ENCODE data around the gene STK38. TPM values are rescaled to one million over a fixed set of nuclear protein-coding genes. Genes with fewer than 3 reads are reported as not detected.

Gene STK38
- total RNA-seq, 1 experiment from 2014 or later: 25.7 TPM

DNA sequence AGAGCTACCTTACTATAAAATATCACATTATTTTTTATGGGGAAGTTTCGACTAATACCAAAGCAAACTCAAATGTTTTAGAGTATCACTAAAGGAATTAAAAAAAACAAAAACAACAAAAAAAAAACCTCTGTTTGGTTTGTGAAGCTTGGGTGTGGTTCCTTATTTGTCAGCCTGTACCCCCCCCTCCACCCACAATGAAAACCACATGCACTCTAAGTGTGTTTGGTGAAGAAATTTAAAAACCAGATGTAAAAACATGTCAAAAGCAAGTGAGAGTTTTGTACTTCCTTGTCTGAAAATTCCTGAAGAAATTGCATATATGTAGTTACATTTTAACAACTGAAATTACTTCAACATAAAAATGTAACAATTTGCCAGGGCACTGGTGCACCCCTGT is 3.1 kb downstream of the STK38 start:
- H4K20me1 ChIP-seq (ENCODE audit: low read length): no peaks in the 10 kb centered on the region
- ChIA-PET POLR2A (ENCODE audit: unreplicated experiment) (no interaction called here), CTCF (interaction anchor here (0.6 to 0.7 kb wide), 2 partner anchors 11 to 183 kb away, joined by 6 to 13 read pairs; no protein-coding TSS in a partner anchor)
- H3K79me2 ChIP-seq (ENCODE audit: low read length): peaks cover 68% of the 10 kb centered on the region
- peak overlapping the region; percentile 24; the same call in 1 of the 2 replicates for H3K4me3 ChIP-seq (ENCODE audit: low read length)
- no peaks in the 10 kb centered on the region for H3K9me2 ChIP-seq (replicated peaks; ENCODE audit: low read length)
- H3K9me3 ChIP-seq (ENCODE audit: low read length): no peaks in the 10 kb centered on the region
- H3K9ac ChIP-seq (ENCODE audit: low read length): no peak overlapping the region
- H3K4me1 ChIP-seq (ENCODE audit: insufficient read depth, low read length): peaks cover 43% of the 10 kb centered on the region
- no peaks in the 10 kb centered on the region for H3F3A ChIP-seq (ENCODE audit: low read length, unreplicated experiment)
- no peak overlapping the region for H3K27ac ChIP-seq (ENCODE audit: low read length)
- DNase-seq: peak; percentile 31
- no peak overlapping the region for H2AFZ ChIP-seq (ENCODE audit: low read length)
- no peaks in the 10 kb centered on the region for H3K27me3 ChIP-seq (ENCODE audit: low read length)
- H3K4me2 ChIP-seq (ENCODE audit: low read length): peak overlapping the region; percentile 90
- no peak for ATAC-seq
- TF ChIP-seq EZH2phosphoT487 (IDR thresholded peaks at IDR 0.05; ENCODE audit: borderline replicate concordance, low read length): no peak
- no peak for TF ChIP-seq EZH2 (IDR thresholded peaks at IDR 0.05; ENCODE audit: low read length, unreplicated experiment)
- TF ChIP-seq, protein P1, sequence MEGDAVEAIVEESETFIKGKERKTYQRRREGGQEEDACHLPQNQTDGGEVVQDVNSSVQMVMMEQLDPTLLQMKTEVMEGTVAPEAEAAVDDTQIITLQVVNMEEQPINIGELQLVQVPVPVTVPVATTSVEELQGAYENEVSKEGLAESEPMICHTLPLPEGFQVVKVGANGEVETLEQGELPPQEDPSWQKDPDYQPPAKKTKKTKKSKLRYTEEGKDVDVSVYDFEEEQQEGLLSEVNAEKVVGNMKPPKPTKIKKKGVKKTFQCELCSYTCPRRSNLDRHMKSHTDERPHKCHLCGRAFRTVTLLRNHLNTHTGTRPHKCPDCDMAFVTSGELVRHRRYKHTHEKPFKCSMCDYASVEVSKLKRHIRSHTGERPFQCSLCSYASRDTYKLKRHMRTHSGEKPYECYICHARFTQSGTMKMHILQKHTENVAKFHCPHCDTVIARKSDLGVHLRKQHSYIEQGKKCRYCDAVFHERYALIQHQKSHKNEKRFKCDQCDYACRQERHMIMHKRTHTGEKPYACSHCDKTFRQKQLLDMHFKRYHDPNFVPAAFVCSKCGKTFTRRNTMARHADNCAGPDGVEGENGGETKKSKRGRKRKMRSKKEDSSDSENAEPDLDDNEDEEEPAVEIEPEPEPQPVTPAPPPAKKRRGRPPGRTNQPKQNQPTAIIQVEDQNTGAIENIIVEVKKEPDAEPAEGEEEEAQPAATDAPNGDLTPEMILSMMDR (conservative IDR thresholded peaks at IDR 0.05; ENCODE audit: low read depth, low read length): no peak
- no TSS peak for BruUV-seq (replicated peaks)
- intact Hi-C loops (cut with micrococcal nuclease): loop anchor here (5.0 kb wide), 1 partner anchor 122 kb away; no protein-coding TSS in a partner anchor
- peaks cover 11% of the 10 kb centered on the region for H3K36me3 ChIP-seq (ENCODE audit: low read depth, low read length)

DNA sequence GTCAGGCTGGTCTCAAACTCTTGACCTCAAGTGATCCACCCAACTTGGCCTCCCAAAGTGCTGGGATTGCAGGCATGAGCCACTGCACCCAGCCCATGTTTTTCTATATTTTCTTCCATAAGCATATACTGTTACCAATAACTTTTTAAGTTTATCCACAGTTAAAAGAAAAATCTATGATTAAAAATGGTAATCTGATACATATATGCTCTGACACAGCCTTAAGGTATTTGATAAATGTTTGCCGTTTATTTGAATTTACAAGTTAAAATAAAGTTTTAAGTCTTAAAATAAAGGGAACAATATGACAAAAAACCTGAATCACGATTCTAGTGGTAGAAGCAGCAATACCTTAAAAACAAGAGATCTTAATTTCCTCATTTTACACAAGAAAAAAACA is 5.2 kb downstream of the STK38 start:
- no TSS peak for BruUV-seq (replicated peaks)
- no peaks in the 10 kb centered on the region for H3K9me3 ChIP-seq (ENCODE audit: low read length)

More for the DNA sequence above, 5.2 kb downstream of the STK38 start:
- TF ChIP-seq EZH2 (IDR thresholded peaks at IDR 0.05; ENCODE audit: low read length, unreplicated experiment) (no peak), EZH2phosphoT487 (IDR thresholded peaks at IDR 0.05; ENCODE audit: borderline replicate concordance, low read length) (no peak)
- TF ChIP-seq, protein P1 (conservative IDR thresholded peaks at IDR 0.05; ENCODE audit: low read depth, low read length): no peak
- Histone ChIP-seq H3K36me3 (ENCODE audit: low read depth, low read length) (peaks cover 11% of the 10 kb centered on the region), H3F3A (ENCODE audit: low read length, unreplicated experiment) (no peaks in the 10 kb centered on the region), H2AFZ (ENCODE audit: low read length) (no peak overlapping the region), H3K9ac (ENCODE audit: low read length) (peak overlapping the region; percentile 23; the same call in 1 of the 2 replicates), H3K27me3 (ENCODE audit: low read length) (no peaks in the 10 kb centered on the region), H4K20me1 (ENCODE audit: low read length) (no peaks in the 10 kb centered on the region), H3K4me2 (ENCODE audit: low read length) (peak overlapping the region; percentile 65), H3K79me2 (ENCODE audit: low read length) (peaks cover 69% of the 10 kb centered on the region), H3K9me2 (replicated peaks; ENCODE audit: low read length) (no peaks in the 10 kb centered on the region), H3K4me3 (ENCODE audit: low read length) (peak overlapping the region; percentile 15; the same call in 1 of the 2 replicates), H3K4me1 (ENCODE audit: insufficient read depth, low read length) (peaks cover 40% of the 10 kb centered on the region), H3K27ac (ENCODE audit: low read length) (peak overlapping the region; percentile 40)
- ChIA-PET POLR2A (ENCODE audit: unreplicated experiment) (no interaction called here), CTCF (interaction anchor here (0.6 kb wide), 1 partner anchor 719 kb away, joined by 4 read pairs; no protein-coding TSS in a partner anchor)
- ATAC-seq (peak; percentile 51), DNase-seq (peak; percentile 58)
- intact Hi-C loops (cut with micrococcal nuclease): loop anchor here (1.0 to 5.0 kb wide), 2 partner anchors 35 to 120 kb away; no protein-coding TSS in a partner anchor
